Measurements from ENCODE around the gene SYNGR3. TPM values are rescaled to one million over a fixed set of nuclear protein-coding genes. Genes with fewer than 3 reads are reported as not detected.

SYNGR3 gene
- total and polyA plus RNA-seq, 2 of the 13 experiments (the other 11 are each of a cell fraction or from before 2014, with no cell fraction given): 0.97 to 5.7 TPM

DNA sequence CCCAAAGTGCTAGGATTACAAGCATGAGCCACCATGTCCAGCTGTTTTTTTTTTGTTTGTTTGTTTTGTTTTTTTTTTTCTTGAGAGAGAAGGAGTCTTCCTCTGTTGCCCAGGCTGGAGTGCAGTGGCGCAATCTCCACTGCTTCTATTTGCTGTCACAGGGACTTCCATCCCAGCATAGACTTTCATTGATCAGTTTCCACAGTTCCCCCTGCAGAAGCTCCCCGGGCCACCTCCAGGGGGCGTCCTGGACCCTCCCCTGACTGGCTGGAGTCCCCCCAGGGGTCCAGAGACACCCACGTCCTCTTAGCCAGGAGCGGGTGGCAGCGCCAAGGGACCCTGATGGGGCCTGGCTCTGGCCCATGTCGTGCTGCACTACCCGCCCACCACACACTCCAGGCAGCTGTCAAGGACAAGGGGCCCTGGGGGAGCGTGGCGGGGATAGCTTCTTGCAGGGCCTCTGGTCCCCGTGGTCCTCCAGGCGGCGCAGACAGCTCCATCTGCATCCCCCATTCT, 26.7 kb downstream of the SYNGR3 start (continued):
- TF ChIP-seq, protein P1, sequence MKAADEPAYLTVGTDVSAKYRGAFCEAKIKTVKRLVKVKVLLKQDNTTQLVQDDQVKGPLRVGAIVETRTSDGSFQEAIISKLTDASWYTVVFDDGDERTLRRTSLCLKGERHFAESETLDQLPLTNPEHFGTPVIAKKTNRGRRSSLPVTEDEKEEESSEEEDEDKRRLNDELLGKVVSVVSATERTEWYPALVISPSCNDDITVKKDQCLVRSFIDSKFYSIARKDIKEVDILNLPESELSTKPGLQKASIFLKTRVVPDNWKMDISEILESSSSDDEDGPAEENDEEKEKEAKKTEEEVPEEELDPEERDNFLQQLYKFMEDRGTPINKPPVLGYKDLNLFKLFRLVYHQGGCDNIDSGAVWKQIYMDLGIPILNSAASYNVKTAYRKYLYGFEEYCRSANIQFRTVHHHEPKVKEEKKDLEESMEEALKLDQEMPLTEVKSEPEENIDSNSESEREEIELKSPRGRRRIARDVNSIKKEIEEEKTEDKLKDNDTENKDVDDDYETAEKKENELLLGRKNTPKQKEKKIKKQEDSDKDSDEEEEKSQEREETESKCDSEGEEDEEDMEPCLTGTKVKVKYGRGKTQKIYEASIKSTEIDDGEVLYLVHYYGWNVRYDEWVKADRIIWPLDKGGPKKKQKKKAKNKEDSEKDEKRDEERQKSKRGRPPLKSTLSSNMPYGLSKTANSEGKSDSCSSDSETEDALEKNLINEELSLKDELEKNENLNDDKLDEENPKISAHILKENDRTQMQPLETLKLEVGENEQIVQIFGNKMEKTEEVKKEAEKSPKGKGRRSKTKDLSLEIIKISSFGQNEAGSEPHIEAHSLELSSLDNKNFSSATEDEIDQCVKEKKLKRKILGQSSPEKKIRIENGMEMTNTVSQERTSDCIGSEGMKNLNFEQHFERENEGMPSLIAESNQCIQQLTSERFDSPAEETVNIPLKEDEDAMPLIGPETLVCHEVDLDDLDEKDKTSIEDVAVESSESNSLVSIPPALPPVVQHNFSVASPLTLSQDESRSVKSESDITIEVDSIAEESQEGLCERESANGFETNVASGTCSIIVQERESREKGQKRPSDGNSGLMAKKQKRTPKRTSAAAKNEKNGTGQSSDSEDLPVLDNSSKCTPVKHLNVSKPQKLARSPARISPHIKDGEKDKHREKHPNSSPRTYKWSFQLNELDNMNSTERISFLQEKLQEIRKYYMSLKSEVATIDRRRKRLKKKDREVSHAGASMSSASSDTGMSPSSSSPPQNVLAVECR (CRISPR knock-in tag; IDR thresholded peaks at IDR 0.05; ENCODE audit: borderline replicate concordance): peak; percentile 20; the same call in 1 of the 2 replicates
- no peak for TF ChIP-seq ZNF3 (CRISPR knock-in tag; IDR thresholded peaks at IDR 0.05)
- TF ChIP-seq, protein P2, sequence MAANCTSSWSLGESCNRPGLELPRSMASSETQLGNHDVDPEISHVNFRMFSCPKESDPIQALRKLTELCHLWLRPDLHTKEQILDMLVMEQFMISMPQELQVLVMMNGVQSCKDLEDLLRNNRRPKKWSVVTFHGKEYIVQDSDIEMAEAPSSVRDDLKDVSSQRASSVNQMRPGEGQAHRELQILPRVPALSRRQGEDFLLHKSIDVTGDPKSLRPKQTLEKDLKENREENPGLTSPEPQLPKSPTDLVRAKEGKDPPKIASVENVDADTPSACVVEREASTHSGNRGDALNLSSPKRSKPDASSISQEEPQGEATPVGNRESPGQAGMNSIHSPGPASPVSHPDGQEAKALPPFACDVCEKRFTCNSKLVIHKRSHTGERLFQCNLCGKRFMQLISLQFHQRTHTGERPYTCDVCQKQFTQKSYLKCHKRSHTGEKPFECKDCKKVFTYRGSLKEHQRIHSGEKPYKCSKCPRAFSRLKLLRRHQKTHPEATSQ (CRISPR knock-in tag; IDR thresholded peaks at IDR 0.05; ENCODE audit: borderline replicate concordance): no peak
- no peak for TF ChIP-seq ZNF337 (CRISPR knock-in tag; IDR thresholded peaks at IDR 0.05; ENCODE audit: borderline replicate concordance, low read depth)
- peak; percentile 85 for TF ChIP-seq ZNF121 (CRISPR knock-in tag; IDR thresholded peaks at IDR 0.05)
- TF ChIP-seq KLF16 (CRISPR knock-in tag; IDR thresholded peaks at IDR 0.05): no peak
- TF ChIP-seq ZNF567 (CRISPR knock-in tag; IDR thresholded peaks at IDR 0.05; ENCODE audit: borderline replicate concordance): no peak
- no peak for TF ChIP-seq ZSCAN9 (CRISPR knock-in tag; IDR thresholded peaks at IDR 0.05; ENCODE audit: borderline replicate concordance)
- TF ChIP-seq, protein P3, sequence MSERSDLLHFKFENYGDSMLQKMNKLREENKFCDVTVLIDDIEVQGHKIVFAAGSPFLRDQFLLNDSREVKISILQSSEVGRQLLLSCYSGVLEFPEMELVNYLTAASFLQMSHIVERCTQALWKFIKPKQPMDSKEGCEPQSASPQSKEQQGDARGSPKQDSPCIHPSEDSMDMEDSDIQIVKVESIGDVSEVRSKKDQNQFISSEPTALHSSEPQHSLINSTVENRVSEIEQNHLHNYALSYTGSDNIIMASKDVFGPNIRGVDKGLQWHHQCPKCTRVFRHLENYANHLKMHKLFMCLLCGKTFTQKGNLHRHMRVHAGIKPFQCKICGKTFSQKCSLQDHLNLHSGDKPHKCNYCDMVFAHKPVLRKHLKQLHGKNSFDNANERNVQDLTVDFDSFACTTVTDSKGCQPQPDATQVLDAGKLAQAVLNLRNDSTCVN (CRISPR knock-in tag; IDR thresholded peaks at IDR 0.05; ENCODE audit: borderline replicate concordance): no peak; the same call in 1 of the 2 replicates
- TF ChIP-seq, protein P4, sequence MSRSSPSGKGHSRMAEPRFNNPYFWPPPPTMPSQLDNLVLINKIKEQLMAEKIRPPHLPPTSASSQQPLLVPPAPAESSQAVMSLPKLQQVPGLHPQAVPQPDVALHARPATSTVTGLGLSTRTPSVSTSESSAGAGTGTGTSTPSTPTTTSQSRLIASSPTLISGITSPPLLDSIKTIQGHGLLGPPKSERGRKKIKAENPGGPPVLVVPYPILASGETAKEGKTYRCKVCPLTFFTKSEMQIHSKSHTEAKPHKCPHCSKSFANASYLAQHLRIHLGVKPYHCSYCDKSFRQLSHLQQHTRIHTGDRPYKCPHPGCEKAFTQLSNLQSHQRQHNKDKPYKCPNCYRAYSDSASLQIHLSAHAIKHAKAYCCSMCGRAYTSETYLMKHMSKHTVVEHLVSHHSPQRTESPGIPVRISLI (CRISPR knock-in tag; IDR thresholded peaks at IDR 0.05; ENCODE audit: borderline replicate concordance): peak; percentile 90
- TF ChIP-seq, protein P5, sequence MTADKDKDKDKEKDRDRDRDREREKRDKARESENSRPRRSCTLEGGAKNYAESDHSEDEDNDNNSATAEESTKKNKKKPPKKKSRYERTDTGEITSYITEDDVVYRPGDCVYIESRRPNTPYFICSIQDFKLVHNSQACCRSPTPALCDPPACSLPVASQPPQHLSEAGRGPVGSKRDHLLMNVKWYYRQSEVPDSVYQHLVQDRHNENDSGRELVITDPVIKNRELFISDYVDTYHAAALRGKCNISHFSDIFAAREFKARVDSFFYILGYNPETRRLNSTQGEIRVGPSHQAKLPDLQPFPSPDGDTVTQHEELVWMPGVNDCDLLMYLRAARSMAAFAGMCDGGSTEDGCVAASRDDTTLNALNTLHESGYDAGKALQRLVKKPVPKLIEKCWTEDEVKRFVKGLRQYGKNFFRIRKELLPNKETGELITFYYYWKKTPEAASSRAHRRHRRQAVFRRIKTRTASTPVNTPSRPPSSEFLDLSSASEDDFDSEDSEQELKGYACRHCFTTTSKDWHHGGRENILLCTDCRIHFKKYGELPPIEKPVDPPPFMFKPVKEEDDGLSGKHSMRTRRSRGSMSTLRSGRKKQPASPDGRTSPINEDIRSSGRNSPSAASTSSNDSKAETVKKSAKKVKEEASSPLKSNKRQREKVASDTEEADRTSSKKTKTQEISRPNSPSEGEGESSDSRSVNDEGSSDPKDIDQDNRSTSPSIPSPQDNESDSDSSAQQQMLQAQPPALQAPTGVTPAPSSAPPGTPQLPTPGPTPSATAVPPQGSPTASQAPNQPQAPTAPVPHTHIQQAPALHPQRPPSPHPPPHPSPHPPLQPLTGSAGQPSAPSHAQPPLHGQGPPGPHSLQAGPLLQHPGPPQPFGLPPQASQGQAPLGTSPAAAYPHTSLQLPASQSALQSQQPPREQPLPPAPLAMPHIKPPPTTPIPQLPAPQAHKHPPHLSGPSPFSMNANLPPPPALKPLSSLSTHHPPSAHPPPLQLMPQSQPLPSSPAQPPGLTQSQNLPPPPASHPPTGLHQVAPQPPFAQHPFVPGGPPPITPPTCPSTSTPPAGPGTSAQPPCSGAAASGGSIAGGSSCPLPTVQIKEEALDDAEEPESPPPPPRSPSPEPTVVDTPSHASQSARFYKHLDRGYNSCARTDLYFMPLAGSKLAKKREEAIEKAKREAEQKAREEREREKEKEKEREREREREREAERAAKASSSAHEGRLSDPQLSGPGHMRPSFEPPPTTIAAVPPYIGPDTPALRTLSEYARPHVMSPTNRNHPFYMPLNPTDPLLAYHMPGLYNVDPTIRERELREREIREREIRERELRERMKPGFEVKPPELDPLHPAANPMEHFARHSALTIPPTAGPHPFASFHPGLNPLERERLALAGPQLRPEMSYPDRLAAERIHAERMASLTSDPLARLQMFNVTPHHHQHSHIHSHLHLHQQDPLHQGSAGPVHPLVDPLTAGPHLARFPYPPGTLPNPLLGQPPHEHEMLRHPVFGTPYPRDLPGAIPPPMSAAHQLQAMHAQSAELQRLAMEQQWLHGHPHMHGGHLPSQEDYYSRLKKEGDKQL (CRISPR knock-in tag; IDR thresholded peaks at IDR 0.05; ENCODE audit: low read depth): no peak
- no peak for TF ChIP-seq CBX1 (IDR thresholded peaks at IDR 0.05; ENCODE audit: low read depth)
- TF ChIP-seq ZBTB42 (CRISPR knock-in tag; IDR thresholded peaks at IDR 0.05): no peak
- no peak for TF ChIP-seq MEF2D (CRISPR knock-in tag; IDR thresholded peaks at IDR 0.05)
- TF ChIP-seq SMC3 (IDR thresholded peaks at IDR 0.05; ENCODE audit: low read length): no peak
- TF ChIP-seq ETV6 (CRISPR knock-in tag; conservative IDR thresholded peaks at IDR 0.05): no peak

Data from HepG2 (cell line).